HepG2 (cell line): ENCODE results near the gene TMEM196. TPM values are rescaled to one million over a fixed set of nuclear protein-coding genes. Genes with fewer than 3 reads are reported as not detected.

ENCODE experiments used
- EP300 ChIP-seq, 3 experiments: sonication (generic) in 1 of 3; formaldehyde crosslinking in 1 of 3; IDR thresholded peaks; 2 replicates each; pipeline versions ENCODE4 v1.5.1 to v1.6.1; 2011 to 2020; ENCODE audit warnings: low read depth in 2 of 3, low read length in 2 of 3, borderline replicate concordance in 1 of 3, improper control_type of control experiment in 1 of 3, mild to moderate bottlenecking in 1 of 3, missing genetic modification reagents in 1 of 3, moderate library complexity in 1 of 3
- HBP1 ChIP-seq: IDR thresholded peaks from 2 replicates; pipeline ENCODE4 v1.6.1; 2016; ENCODE audit warnings: low read depth, control low read depth
- JUNB ChIP-seq: sonication (generic); formaldehyde crosslinking; IDR thresholded peaks from 2 replicates; pipeline ENCODE4 v1.8.0; 2022; ENCODE audit warnings: missing genetic modification reagents, mild to moderate bottlenecking, borderline replicate concordance
- KDM2A ChIP-seq: sonication (generic); formaldehyde crosslinking; IDR thresholded peaks from 2 replicates; pipeline ENCODE4 v1.4.0; 2020; ENCODE audit warnings: low read depth, missing genetic modification reagents, borderline replicate concordance
- MTA3 ChIP-seq: sonication (generic); formaldehyde crosslinking; IDR thresholded peaks from 2 replicates; pipeline ENCODE4 v1.4.0; 2020; ENCODE audit warnings: missing genetic modification reagents
- POGK ChIP-seq: sonication (generic); formaldehyde crosslinking; conservative IDR thresholded peaks from 2 replicates; pipeline ENCODE4 v1.8.0; 2022; ENCODE audit warnings: mild to moderate bottlenecking, moderate library complexity, missing genetic modification reagents
- POLR2AphosphoS2 ChIP-seq: IDR thresholded peaks from 2 replicates; pipeline ENCODE4 v1.6.1; 2011; ENCODE audit warnings: low read depth, low read length, improper control_type of control experiment
- RXRB ChIP-seq: IDR thresholded peaks from 2 replicates; pipeline ENCODE4 v1.6.1; 2016; ENCODE audit warnings: borderline replicate concordance, missing genetic modification reagents, missing compliant biosample characterization
- TGIF2 ChIP-seq: IDR thresholded peaks from 2 replicates; pipeline ENCODE4 v1.6.1; 2016; ENCODE audit warnings: control low read depth, missing compliant biosample characterization
- U2AF2 ChIP-seq: fragments of 200-400 bp; formaldehyde crosslinking; IDR thresholded peaks from 2 replicates; pipeline ENCODE4 v1.6.1; 2017; ENCODE audit warnings: low read depth, mild to moderate bottlenecking, low read length
- ZFP91 ChIP-seq: sonication (generic); formaldehyde crosslinking; IDR thresholded peaks from 2 replicates; pipeline ENCODE4 v1.9.0; 2022; ENCODE audit warnings: missing genetic modification reagents, mild to moderate bottlenecking, borderline replicate concordance
- ZNF44 ChIP-seq: sonication (generic); formaldehyde crosslinking; IDR thresholded peaks from 2 replicates; pipeline ENCODE4 v1.5.1; 2020; ENCODE audit warnings: mild to moderate bottlenecking, missing genetic modification reagents
- ZNF441 ChIP-seq: sonication (generic); formaldehyde crosslinking; IDR thresholded peaks from 2 replicates; pipeline ENCODE4 v1.7.0; 2021; ENCODE audit warnings: missing genetic modification reagents, borderline replicate concordance
- ZNF839 ChIP-seq: sonication (generic); formaldehyde crosslinking; IDR thresholded peaks from 2 replicates; pipeline ENCODE4 v1.4.0; 2020; ENCODE audit warnings: missing genetic modification reagents, mild to moderate bottlenecking, borderline replicate concordance
- ZNF883 ChIP-seq: sonication (generic); formaldehyde crosslinking; IDR thresholded peaks from 2 replicates; pipeline ENCODE4 v1.5.1; 2020; ENCODE audit warnings: mild to moderate bottlenecking, missing genetic modification reagents; ENCODE audit errors: not compliant biosample characterization
- polyA plus RNA-seq, 8 experiments: library from polyadenylated mRNA; depleted of rRNA in 3 of 8; stranded (reverse) in 7 of 8; unstranded in 1 of 8; fragments of >200 nt; fragmentation: Illumina TruSeq in 4 of 8; extraction: Trizol in 4 of 8; gene quantifications; 2 replicates each; pipeline versions ENCODE4 v1.2.1 to v1.2.3, GENCODE V29; 2011 to 2016; ENCODE audit warnings: low read depth in 4 of 8, missing spikeins in 1 of 8, mixed read lengths in 1 of 8; ENCODE audit not compliant: insufficient read depth in 1 of 8
- total RNA-seq, 5 experiments: library from RNA; depleted of rRNA; stranded (reverse); fragments of >200 nt; fragmentation: Illumina TruSeq; extraction: Trizol; gene quantifications; 2 replicates each; pipeline ENCODE4 v1.2.3, GENCODE V29; 2016; ENCODE audit warnings: low read depth in 1 of 5
- TF ChIP-seq, protein P1 (sequence below): sonication (generic); formaldehyde crosslinking; IDR thresholded peaks from 2 replicates; pipeline ENCODE4 v1.4.0; 2020; ENCODE audit warnings: missing genetic modification reagents
- TF ChIP-seq, protein P2 (sequence below): sonication (generic); formaldehyde crosslinking; IDR thresholded peaks from 2 replicates; pipeline ENCODE4 v1.4.0; 2020; ENCODE audit warnings: missing genetic modification reagents, borderline replicate concordance

The TMEM196 gene
- total and polyA plus RNA-seq, 2 of the 13 experiments (the other 11 are each of a cell fraction or from before 2014, with no cell fraction given) = not detected

GRCh38 chr7:19708397-19709248 lies 64.8 kb downstream of the TMEM196 start, which contains the start of gene POLR1F (continued):
- TF ChIP-seq ZNF441 (peak; percentile 33; the same call in 1 of the 2 replicates), HBP1 (peak; percentile 73; the same call in 1 of the 2 replicates), U2AF2 (0 out of 2 replicates have a peak, but pooled peaks have one; percentile 60), MTA3 (no peak), ZFP91 (peak; percentile 78), EP300 (IDR thresholded peaks at IDR 0.05; ENCODE audit: low read depth in 2 of 2, low read length in 2 of 2) (peak; percentile 22 to 47; a peak in 1 of 4 replicates), EP300 (CRISPR knock-in tag; IDR thresholded peaks at IDR 0.05; ENCODE audit: borderline replicate concordance) (no peak), ZNF44 (CRISPR knock-in tag) (peak; percentile 76; the same call in 1 of the 2 replicates), ZNF839 (no peak), RXRB (CRISPR knock-in tag) (no peak; the same call in 1 of the 2 replicates), ZNF883 (CRISPR knock-in tag) (peak; percentile 49), POGK (CRISPR knock-in tag) (peak; percentile 72), TGIF2 (CRISPR knock-in tag) (peak; percentile 97), KDM2A (CRISPR knock-in tag) (peak; percentile 98), POLR2AphosphoS2 (no peak), JUNB (CRISPR knock-in tag) (no peak)
- TF ChIP-seq, protein P1, sequence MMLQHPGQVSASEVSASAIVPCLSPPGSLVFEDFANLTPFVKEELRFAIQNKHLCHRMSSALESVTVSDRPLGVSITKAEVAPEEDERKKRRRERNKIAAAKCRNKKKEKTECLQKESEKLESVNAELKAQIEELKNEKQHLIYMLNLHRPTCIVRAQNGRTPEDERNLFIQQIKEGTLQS (CRISPR knock-in tag) = 0 out of 2 replicates have a peak, but pooled peaks have one; percentile 27
- TF ChIP-seq, protein P2, sequence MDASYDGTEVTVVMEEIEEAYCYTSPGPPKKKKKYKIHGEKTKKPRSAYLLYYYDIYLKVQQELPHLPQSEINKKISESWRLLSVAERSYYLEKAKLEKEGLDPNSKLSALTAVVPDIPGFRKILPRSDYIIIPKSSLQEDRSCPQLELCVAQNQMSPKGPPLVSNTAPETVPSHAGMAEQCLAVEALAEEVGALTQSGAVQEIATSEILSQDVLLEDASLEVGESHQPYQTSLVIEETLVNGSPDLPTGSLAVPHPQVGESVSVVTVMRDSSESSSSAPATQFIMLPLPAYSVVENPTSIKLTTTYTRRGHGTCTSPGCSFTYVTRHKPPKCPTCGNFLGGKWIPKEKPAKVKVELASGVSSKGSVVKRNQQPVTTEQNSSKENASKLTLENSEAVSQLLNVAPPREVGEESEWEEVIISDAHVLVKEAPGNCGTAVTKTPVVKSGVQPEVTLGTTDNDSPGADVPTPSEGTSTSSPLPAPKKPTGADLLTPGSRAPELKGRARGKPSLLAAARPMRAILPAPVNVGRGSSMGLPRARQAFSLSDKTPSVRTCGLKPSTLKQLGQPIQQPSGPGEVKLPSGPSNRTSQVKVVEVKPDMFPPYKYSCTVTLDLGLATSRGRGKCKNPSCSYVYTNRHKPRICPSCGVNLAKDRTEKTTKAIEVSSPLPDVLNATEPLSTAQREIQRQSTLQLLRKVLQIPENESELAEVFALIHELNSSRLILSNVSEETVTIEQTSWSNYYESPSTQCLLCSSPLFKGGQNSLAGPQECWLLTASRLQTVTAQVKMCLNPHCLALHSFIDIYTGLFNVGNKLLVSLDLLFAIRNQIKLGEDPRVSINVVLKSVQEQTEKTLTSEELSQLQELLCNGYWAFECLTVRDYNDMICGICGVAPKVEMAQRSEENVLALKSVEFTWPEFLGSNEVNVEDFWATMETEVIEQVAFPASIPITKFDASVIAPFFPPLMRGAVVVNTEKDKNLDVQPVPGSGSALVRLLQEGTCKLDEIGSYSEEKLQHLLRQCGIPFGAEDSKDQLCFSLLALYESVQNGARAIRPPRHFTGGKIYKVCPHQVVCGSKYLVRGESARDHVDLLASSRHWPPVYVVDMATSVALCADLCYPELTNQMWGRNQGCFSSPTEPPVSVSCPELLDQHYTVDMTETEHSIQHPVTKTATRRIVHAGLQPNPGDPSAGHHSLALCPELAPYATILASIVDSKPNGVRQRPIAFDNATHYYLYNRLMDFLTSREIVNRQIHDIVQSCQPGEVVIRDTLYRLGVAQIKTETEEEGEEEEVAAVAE = peak; percentile 52; the same call in 1 of the 2 replicates
